Pancreas (tissue), 10 donors: ENCODE results near the gene ACLY. TPM values are rescaled to one million over a fixed set of nuclear protein-coding genes. Genes with fewer than 3 reads are reported as not detected.
A peak's percentile ranks its signal among the peaks of the same experiment; 100 is the strongest.
"Not testable (repeated sequence)": the region's sequence is repeated elsewhere in the genome, so short reads cannot be mapped to it uniquely, and the experiment has no call there.

Source experiments
- ATAC-seq, 4 donors: fragments of 200-7000 bp; cut with Tn5 transposase; one replicate each; pipeline versions ENCODE4 v1.8.0 to v1.9.1; 2020; ENCODE audit warnings: mild to moderate bottlenecking in 4 of 4, moderate library complexity in 4 of 4
- DNase-seq, 6 donors: peaks; one replicate each; pipeline ENCODE4 v3.0.0-alpha.2; 2020
- FAIRE-seq: peaks from 2 replicates; lab custom pipeline; 2012; peaks lifted over from hg19 to GRCh38; lab: Jason Lieb, UNC
- H3K27ac ChIP-seq, 4 donors: fragments of 200-600 bp; sonication (generic); 1 replicate in 3 of 4; 2 replicates in 1 of 4; pipeline versions ENCODE4 v1.5.0 to v1.8.0; 2020
- H3K27me3 ChIP-seq, 4 donors: fragments of 200-600 bp; one replicate each; pipeline ENCODE4 v1.8.0; 2021
- H3K36me3 ChIP-seq, 3 donors: fragments of 200-600 bp; sonication (generic) in 1 of 3; one replicate each; pipeline versions ENCODE4 v1.5.0 to v1.8.0; 2020 to 2021
- H3K4me1 ChIP-seq, 3 donors: fragments of 200-600 bp; one replicate each; pipeline ENCODE4 v1.8.0; 2021
- H3K4me3 ChIP-seq, 4 donors: fragments of 200-600 bp; sonication (generic) in 2 of 4; one replicate each; pipeline versions ENCODE4 v1.5.0 to v1.8.0; 2020 to 2021
- H3K9me3 ChIP-seq, 4 donors: fragments of 200-600 bp; one replicate each; pipeline ENCODE4 v1.8.0; 2021
- CTCF ChIP-seq, 4 donors: fragments of 200-600 bp; sonication (generic) in 3 of 4; IDR thresholded peaks; one replicate each; pipeline versions ENCODE4 v1.5.0 to v1.8.0; 2021; ENCODE audit warnings: antibody characterized with exemption in 4 of 4
- WGBS, 2 donors: extraction: QIAGEN DNeasy Blood & Tissue Kit; methylation state at CpG; one replicate each; pipeline ENCODE4 v1.1.7; 2013; 5-methylcytosine and 5-hydroxymethylcytosine counted together
- intact Hi-C, 3 donors: fragments of 100-400 bp; cut with DNase I; formaldehyde crosslinking; loops; one replicate each; pipeline versions ENCODE4 v1.11.1 to v1.14.2; 2022
- polyA plus RNA-seq, 2 donors: library from polyadenylated mRNA; stranded (reverse); fragments of 200-250 nt; gene quantifications; one replicate each; pipeline ENCODE4 v1.2.3, GENCODE V29; 2013
- total RNA-seq, 6 donors: library from RNA; stranded (reverse); fragmentation: NEBNext Ultra II Directional in 4 of 6; extraction: Animal tissue kit (Norgen Biotek cat#: 25700) in 4 of 6; gene quantifications; one replicate each; pipeline versions ENCODE4 v1.2.1 to v1.2.4, GENCODE V29; 2021 to 2023
- donor health status: healthy with polysubstance abuse.
- donor health status: DM: no; HTN: no; CAD: no; lungs with moderate emphysema.
- donor health status: DM: no; HTN: no; CAD: no.
- donor health status: control.
- donor health status: control.
- donor health status: Bipolar disorder and iron deficiency.
- donor health status: DM: yes; HTN: yes; CAD: no.
- donor health status: DM: no; HTN: no; CAD: no.
- donor health status: DM: no; HTN: no; CAD: no.
- donor health status: DM: yes; HTN: yes; CAD: no.

Gene ACLY
- total and polyA plus RNA-seq, 8 donors = 22.0 to 101 (median 58.3) TPM

- no peak for FAIRE-seq
Measured at GRCh38 chr17:41844971-41845370, 73.8 kb downstream of the ACLY start.

GRCh38 chr17:41840781-41841180 is 78.0 kb downstream of the ACLY start:
- DNase-seq, H3K27ac ChIP-seq, H3K27me3 ChIP-seq, H3K9me3 ChIP-seq, H3K4me1 ChIP-seq, H3K4me3 ChIP-seq, intact Hi-C loops, ATAC-seq, FAIRE-seq, H3K36me3 ChIP-seq: not testable (repeated sequence)
- WGBS, 2 donors = 89 to 93% methylated on average over 6 of the region's 6 CpGs

More at GRCh38 chr17:41844971-41845370, 73.8 kb downstream of the ACLY start:
- DNase-seq = no peak
- ATAC-seq = no peak
- no peaks in the 10 kb centered on the region for H3K27me3 ChIP-seq
- intact Hi-C loops = no loop called here
- TF ChIP-seq CTCF (IDR thresholded peaks at IDR 0.05) = no peak
- no peaks in the 10 kb centered on the region for H3K36me3 ChIP-seq
- H3K9me3 ChIP-seq = no peaks in the 10 kb centered on the region
- H3K27ac ChIP-seq = no peak overlapping the region
- H3K4me3 ChIP-seq = no peak overlapping the region
- WGBS, 2 donors = 88 to 91% methylated on average over 6 of the region's 6 CpGs
- H3K4me1 ChIP-seq = no peaks in the 10 kb centered on the region

- H3K27me3 ChIP-seq, H3K4me1 ChIP-seq, H3K27ac ChIP-seq, H3K4me3 ChIP-seq, intact Hi-C loops, H3K9me3 ChIP-seq, ATAC-seq, FAIRE-seq, H3K36me3 ChIP-seq, DNase-seq: not testable (repeated sequence)
- WGBS, 2 donors = 85 to 92% methylated on average over 2 of the region's 2 CpGs
Measured at GRCh38 chr17:41839448-41839847, 79.3 kb downstream of the ACLY start.

- intact Hi-C loops = no loop called here
- Histone ChIP-seq H3K4me3 (peak within 1 kb of the TSS in 2 of 4 donors; percentile 56 to 93), H3K27me3 (no peaks in the 10 kb centered on the region), H3K36me3 (no peaks in the 10 kb centered on the region), H3K27ac (peak within 1 kb of the TSS in 1 of 4 donors; percentile 17), H3K9me3 (no peaks in the 10 kb centered on the region), H3K4me1 (peaks cover 0 to 5% (median 5%) of the 10 kb centered on the region in 3 donors)
- DNase-seq = no peak
- no peak for TF ChIP-seq CTCF (IDR thresholded peaks at IDR 0.05)
- 93 to 97% methylated on average over 15 of the region's 15 CpGs for WGBS, 2 donors
- ATAC-seq = no peak
- FAIRE-seq = no peak
Measured at GRCh38 chr17:41837761-41838538, 80.8 kb downstream of the ACLY start, which contains the start of gene KLHL10. TSS of gene KLHL10 (plus strand) at chr17:41837825. CDS start at chr17:41837933, 108 bp downstream.

GRCh38 chr17:41836550-41837196 is 82.1 kb downstream of the ACLY start:
- DNase-seq = peak in 1 of 6 donors; percentile 26
- Histone ChIP-seq H3K9me3 (no peaks in the 10 kb centered on the region), H3K36me3 (peaks cover 0 to 7% (median 0%) of the 10 kb centered on the region in 3 donors), H3K27me3 (no peaks in the 10 kb centered on the region), H3K4me3 (peak overlapping the region; percentile 56 to 93 (median 84)), H3K4me1 (peaks cover 0 to 5% (median 5%) of the 10 kb centered on the region in 3 donors), H3K27ac (peak overlapping the region in 2 of 4 donors; percentile 17 to 35)
- whole genome bisulfite sequencing, 2 donors = 34 to 38% methylated on average over 21 of the region's 21 CpGs
- TF ChIP-seq CTCF (IDR thresholded peaks at IDR 0.05) = no peak
- peak in 1 of 4 donors; percentile 2 for ATAC-seq
- no peak for FAIRE-seq
- intact Hi-C loops = no loop called here
